HFFc6 (cell line): Measurements from ENCODE around the gene NXPH4. TPM values are rescaled to one million over a fixed set of nuclear protein-coding genes. Genes with fewer than 3 reads are reported as not detected.

Experiments used
- DNase-seq: peaks from one replicate; pipeline ENCODE4 v3.0.0-alpha.2; 2018
- H3K27ac Mint-ChIP-seq: 2 replicates; pipeline ENCODE4 v1.8.0; 2020; ENCODE audit warnings: mild to moderate bottlenecking, mixed read lengths
- H3K27me3 Mint-ChIP-seq: 2 replicates; pipeline ENCODE4 v1.8.0; 2021; ENCODE audit warnings: mild to moderate bottlenecking, moderate library complexity, mixed read lengths; ENCODE audit not compliant: insufficient read depth
- H3K36me3 Mint-ChIP-seq: 2 replicates; pipeline ENCODE4 v1.8.0; 2021; ENCODE audit warnings: low read depth, mixed read lengths
- H3K4me1 Mint-ChIP-seq: 2 replicates; pipeline ENCODE4 v1.8.0; 2020; ENCODE audit warnings: low read depth, mixed read lengths
- H3K4me3 Mint-ChIP-seq: 2 replicates; pipeline ENCODE4 v1.8.0; 2020; ENCODE audit warnings: mild to moderate bottlenecking, moderate library complexity, mixed read lengths
- H3K9me3 Mint-ChIP-seq: 2 replicates; pipeline ENCODE4 v1.8.0; 2020; ENCODE audit warnings: mild to moderate bottlenecking, mixed read lengths
- total RNA-seq, 6 experiments: library from RNA; stranded (reverse); fragmentation: NEBNext Ultra II Directional; extraction: Animal tissue kit (Norgen Biotek cat#: 25700); gene quantifications; 2 replicates in 1 of 6; 3 replicates in 5 of 6; pipeline ENCODE4 v1.2.3, GENCODE V29; 2021
- TF ChIP-seq, protein P1 (sequence below): fragments of 200-600 bp; sonication (generic); IDR thresholded peaks from 2 replicates; pipeline ENCODE4 v1.5.0; 2021; ENCODE audit warnings: antibody characterized with exemption, mild to moderate bottlenecking

Gene NXPH4
- total RNA-seq, 6 experiments from 2014 or later, result 2.9 to 8.2 (median 3.9) TPM

- no peak for DNase-seq
- H3K27me3 Mint-ChIP-seq, result peaks cover 3% of the 10 kb centered on the region
- peak overlapping the region; percentile 53; the same call in 1 of the 2 replicates for H3K4me3 Mint-ChIP-seq
- H3K27ac Mint-ChIP-seq, result no peak overlapping the region
- H3K4me1 Mint-ChIP-seq, result peaks cover 39% of the 10 kb centered on the region
- TF ChIP-seq, protein P1, sequence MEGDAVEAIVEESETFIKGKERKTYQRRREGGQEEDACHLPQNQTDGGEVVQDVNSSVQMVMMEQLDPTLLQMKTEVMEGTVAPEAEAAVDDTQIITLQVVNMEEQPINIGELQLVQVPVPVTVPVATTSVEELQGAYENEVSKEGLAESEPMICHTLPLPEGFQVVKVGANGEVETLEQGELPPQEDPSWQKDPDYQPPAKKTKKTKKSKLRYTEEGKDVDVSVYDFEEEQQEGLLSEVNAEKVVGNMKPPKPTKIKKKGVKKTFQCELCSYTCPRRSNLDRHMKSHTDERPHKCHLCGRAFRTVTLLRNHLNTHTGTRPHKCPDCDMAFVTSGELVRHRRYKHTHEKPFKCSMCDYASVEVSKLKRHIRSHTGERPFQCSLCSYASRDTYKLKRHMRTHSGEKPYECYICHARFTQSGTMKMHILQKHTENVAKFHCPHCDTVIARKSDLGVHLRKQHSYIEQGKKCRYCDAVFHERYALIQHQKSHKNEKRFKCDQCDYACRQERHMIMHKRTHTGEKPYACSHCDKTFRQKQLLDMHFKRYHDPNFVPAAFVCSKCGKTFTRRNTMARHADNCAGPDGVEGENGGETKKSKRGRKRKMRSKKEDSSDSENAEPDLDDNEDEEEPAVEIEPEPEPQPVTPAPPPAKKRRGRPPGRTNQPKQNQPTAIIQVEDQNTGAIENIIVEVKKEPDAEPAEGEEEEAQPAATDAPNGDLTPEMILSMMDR, result no peak
- H3K9me3 Mint-ChIP-seq, result no peaks in the 10 kb centered on the region
- peaks cover 14% of the 10 kb centered on the region for H3K36me3 Mint-ChIP-seq
Observed at GRCh38 chr12:57226588-57227314, 10.2 kb downstream of the NXPH4 start.

GRCh38 chr12:57227315-57228115 is 10.9 kb downstream of the NXPH4 start:
- H3K36me3 Mint-ChIP-seq, result peaks cover 14% of the 10 kb centered on the region
- peak; percentile 20 for DNase-seq
- TF ChIP-seq, protein P1, result no peak
- peaks cover 39% of the 10 kb centered on the region for H3K4me1 Mint-ChIP-seq
- H3K27me3 Mint-ChIP-seq, result no peaks in the 10 kb centered on the region; the same call in none of the 2 replicates
- H3K4me3 Mint-ChIP-seq, result peak overlapping the region; percentile 53; the same call in 1 of the 2 replicates
- peak overlapping the region; percentile 6; the same call in 1 of the 2 replicates for H3K27ac Mint-ChIP-seq
- no peaks in the 10 kb centered on the region for H3K9me3 Mint-ChIP-seq

DNA sequence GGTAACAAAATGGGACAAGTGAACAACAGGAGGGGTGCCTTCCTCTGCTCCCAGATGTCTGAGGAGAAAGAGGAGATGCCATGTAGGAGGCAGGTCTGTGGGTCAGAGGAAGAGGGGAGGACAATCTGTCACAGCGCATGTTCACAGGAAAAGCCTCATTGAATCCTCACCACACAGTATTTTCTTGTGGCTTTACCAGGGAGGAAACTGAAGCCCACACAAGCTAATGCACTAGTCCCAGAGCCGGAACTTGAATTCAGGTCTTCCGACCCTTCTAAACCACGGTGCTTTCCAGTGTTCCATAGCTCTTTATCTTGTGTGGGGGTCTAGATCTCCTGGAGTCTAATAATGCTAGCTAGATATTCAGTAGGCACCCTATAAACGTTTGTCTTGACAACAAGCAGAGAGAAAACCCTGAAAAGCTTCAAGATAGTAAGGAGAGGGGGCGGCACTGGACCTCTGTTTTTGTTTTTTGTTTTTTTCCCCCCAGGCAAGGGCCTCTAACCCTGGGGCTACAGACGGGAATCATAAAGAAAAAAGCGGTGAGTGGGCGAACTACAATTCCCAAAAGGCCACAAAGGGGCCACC is 12.5 kb downstream of the NXPH4 start:
- H3K4me3 Mint-ChIP-seq, result peak overlapping the region; percentile 99
- H3K27ac Mint-ChIP-seq, result peak overlapping the region; percentile 100
- no peak for DNase-seq
- peaks cover 41% of the 10 kb centered on the region for H3K4me1 Mint-ChIP-seq
- H3K36me3 Mint-ChIP-seq, result peaks cover 22% of the 10 kb centered on the region
- TF ChIP-seq, protein P1, result no peak
- no peaks in the 10 kb centered on the region for H3K9me3 Mint-ChIP-seq
- H3K27me3 Mint-ChIP-seq, result no peaks in the 10 kb centered on the region; the same call in none of the 2 replicates

DNA sequence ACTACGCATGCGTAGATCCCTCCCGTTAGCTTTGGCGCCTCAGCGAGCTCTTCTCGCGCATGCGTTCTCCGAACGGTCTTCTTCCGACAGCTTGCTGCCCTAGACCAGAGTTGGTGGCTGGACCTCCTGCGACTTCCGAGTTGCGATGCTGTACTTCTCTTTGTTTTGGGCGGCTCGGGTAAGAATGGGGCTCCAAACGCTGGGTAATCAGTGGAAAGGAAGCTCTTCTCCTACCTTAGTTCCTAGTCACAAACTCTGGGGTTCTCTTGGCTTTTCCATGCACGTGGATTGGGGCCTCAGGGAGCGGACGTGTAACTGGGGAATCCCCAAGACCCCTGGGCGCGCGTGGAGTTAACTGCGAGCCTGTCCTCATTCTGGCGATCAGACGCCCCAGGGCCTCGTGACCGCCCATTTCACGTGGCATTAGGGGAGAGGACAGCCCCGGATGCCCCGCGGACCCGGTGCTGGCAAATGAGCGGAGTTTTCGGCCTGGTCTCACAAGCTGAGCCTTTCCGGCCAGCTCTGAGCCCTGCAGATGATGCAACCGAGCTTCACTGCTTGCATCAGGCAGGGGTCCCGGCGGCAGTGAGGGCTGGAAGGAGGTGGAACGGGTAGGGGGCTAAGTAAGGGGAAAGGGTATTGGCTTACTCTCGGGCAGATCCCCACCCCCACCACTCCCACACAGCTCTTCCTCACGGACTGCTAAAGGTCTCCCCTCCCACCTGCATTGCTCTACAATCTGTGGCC is 13.2 kb downstream of the NXPH4 start, which contains the start of gene SHMT2:
SHMT2 (plus strand) TSS at position 78 of the 747 bp plus-strand sequence; CDS start at position 146, 68 bp downstream.
- H3K27me3 Mint-ChIP-seq, result peaks cover 4% of the 10 kb centered on the region
- H3K4me3 Mint-ChIP-seq, result peak within 1 kb of the TSS; percentile 99
- peaks cover 46% of the 10 kb centered on the region for H3K4me1 Mint-ChIP-seq
- DNase-seq, result peak; percentile 92
- no peaks in the 10 kb centered on the region for H3K9me3 Mint-ChIP-seq
- TF ChIP-seq, protein P1, result no peak
- peak within 1 kb of the TSS; percentile 100 for H3K27ac Mint-ChIP-seq
- peaks cover 28% of the 10 kb centered on the region for H3K36me3 Mint-ChIP-seq
